NB4 (cell line): ENCODE measurements around the gene MAGI1.
"Not testable (repeated sequence)": the region's sequence is repeated elsewhere in the genome, so short reads cannot be mapped to it uniquely, and the experiment has no call there.

Experiments used
- CTCF ChIP-seq: IDR thresholded peaks from one replicate; pipeline ENCODE4 v1.5.1; 2012; ENCODE audit warnings: low read depth, low read length
- POLR2A ChIP-seq: IDR thresholded peaks from 2 replicates; pipeline ENCODE4 v1.6.1; 2011; ENCODE audit warnings: mild to moderate bottlenecking; ENCODE audit not compliant: insufficient read length; ENCODE audit errors: extremely low read depth

GRCh38 chr3:65543391-65543790 lies 495.3 kb downstream of the MAGI1 start:
- TF ChIP-seq CTCF, POLR2A: not testable (repeated sequence)
